H1 (cell line): Measurements from ENCODE around the gene BHLHE23. TPM values are rescaled to one million over a fixed set of nuclear protein-coding genes. Genes with fewer than 3 reads are reported as not detected.

Experiments used
- CTCF ChIA-PET: fragments of 300-600 bp; sonication (Branson Sonifier 250); formaldehyde crosslinking; loops from one replicate; lab custom pipeline; 2021; ENCODE audit not compliant: partially characterized antibody; lab: Charles Lee
- POLR2A ChIA-PET: fragments of 300-600 bp; sonication (Branson Sonifier 250); formaldehyde crosslinking; loops from one replicate; lab custom pipeline; 2021; ENCODE audit warnings: inconsistent platforms; ENCODE audit not compliant: partially characterized antibody; lab: Charles Lee
- DNase-seq, 2 experiments: peaks; one replicate each; pipeline versions ENCODE4 v3.0.0 to v3.0.0-alpha.2; 2010 to 2022; ENCODE audit warnings: low spot score in 2 of 2, low read depth in 1 of 2, mixed read lengths in 1 of 2
- FAIRE-seq: peaks from 2 replicates; lab custom pipeline; 2011; peaks lifted over from hg19 to GRCh38; lab: Jason Lieb, UNC
- H2AFZ ChIP-seq: 2 replicates; pipeline ENCODE4 v1.8.1; 2012; ENCODE audit warnings: low read length, inconsistent platforms
- H2AK5ac ChIP-seq: 2 replicates; pipeline ENCODE4 v1.6.1; 2013; ENCODE audit warnings: low read depth, low read length
- H2BK120ac ChIP-seq: replicated peaks from 2 replicates; pipeline ENCODE3; 2013; ENCODE audit warnings: low read depth, low read length, inconsistent platforms
- H2BK12ac ChIP-seq: 2 replicates; pipeline ENCODE4 v1.6.1; 2013; ENCODE audit warnings: low read depth, low read length
- H2BK15ac ChIP-seq: 2 replicates; pipeline ENCODE4 v1.6.1; 2013; ENCODE audit warnings: low read length
- H2BK20ac ChIP-seq: 2 replicates; pipeline ENCODE4 v1.6.1; 2013; ENCODE audit warnings: low read length
- H2BK5ac ChIP-seq: 2 replicates; pipeline ENCODE4 v1.6.1; 2013; ENCODE audit warnings: low read depth, low read length
- H3K14ac ChIP-seq: 2 replicates; pipeline ENCODE4 v1.6.1; 2013; ENCODE audit warnings: inconsistent platforms; ENCODE audit not compliant: insufficient read length
- H3K18ac ChIP-seq: 2 replicates; pipeline ENCODE4 v1.6.1; 2013; ENCODE audit warnings: low read length; ENCODE audit errors: extremely low read depth
- H3K23ac ChIP-seq: 2 replicates; pipeline ENCODE4 v1.6.1; 2013; ENCODE audit warnings: inconsistent platforms; ENCODE audit not compliant: insufficient read length
- H3K23me2 ChIP-seq: 2 replicates; pipeline ENCODE4 v1.6.1; 2013; ENCODE audit warnings: low read depth, low read length
- H3K27ac ChIP-seq: 2 replicates; pipeline ENCODE4 v1.6.1; 2011; ENCODE audit warnings: low read depth, low read length, inconsistent platforms
- H3K27me3 ChIP-seq, 4 experiments: replicated peaks in 1 of 4; 1 replicate in 1 of 4; 2 replicates in 3 of 4; pipeline versions ENCODE4 v1.6.1 to v1.8.1; 2011 to 2013; ENCODE audit warnings: low read length in 3 of 4, mild to moderate bottlenecking in 3 of 4, inconsistent platforms in 2 of 4, mixed read lengths in 2 of 4, moderate library complexity in 1 of 4; ENCODE audit not compliant: control insufficient read depth in 3 of 4, insufficient read depth in 3 of 4; ENCODE audit errors: extremely low read depth in 1 of 4
- H3K36me3 ChIP-seq, 4 experiments: 2 replicates each; pipeline versions ENCODE4 v1.6.1 to v1.8.1; 2011 to 2013; ENCODE audit warnings: mild to moderate bottlenecking in 4 of 4, low read length in 3 of 4, moderate library complexity in 2 of 4, control low read depth in 1 of 4, inconsistent platforms in 1 of 4; ENCODE audit not compliant: insufficient read depth in 4 of 4, control insufficient read depth in 2 of 4
- H3K4ac ChIP-seq: replicated peaks from 2 replicates; pipeline ENCODE3; 2013; ENCODE audit warnings: low read length, low read depth, mixed read lengths, inconsistent platforms; ENCODE audit not compliant: insufficient read length
- H3K4me1 ChIP-seq, 4 experiments: replicated peaks in 1 of 4; 1 replicate in 1 of 4; 2 replicates in 3 of 4; pipeline versions ENCODE4 v1.6.1 to v1.8.1; 2011 to 2013; ENCODE audit warnings: low read length in 3 of 4, inconsistent platforms in 2 of 4, mixed read lengths in 1 of 4; ENCODE audit not compliant: insufficient read depth in 4 of 4, control insufficient read depth in 3 of 4
- H3K4me2 ChIP-seq, 2 experiments: 2 replicates each; pipeline versions ENCODE4 v1.6.1 to v1.8.1; 2011 to 2013; ENCODE audit warnings: low read depth in 2 of 2, low read length in 2 of 2, control low read depth in 1 of 2, inconsistent platforms in 1 of 2, mild to moderate bottlenecking in 1 of 2; ENCODE audit not compliant: insufficient read depth in 1 of 2
- H3K4me3 ChIP-seq, 4 experiments: fragments of 200-600, 300-600 bp in 1 of 4; sonication (generic), shearing (Covaris generic), sonication (Bioruptor Twin) in 1 of 4; 2 replicates each; pipeline versions ENCODE4 v1.5.1 to v1.8.1; 2011 to 2016; ENCODE audit warnings: low read length in 4 of 4, low read depth in 3 of 4, control low read depth in 2 of 4, inconsistent platforms in 2 of 4, mild to moderate bottlenecking in 2 of 4, mixed read lengths in 1 of 4, moderate library complexity in 1 of 4; ENCODE audit not compliant: insufficient read depth in 2 of 4; ENCODE audit errors: extremely low read depth in 1 of 4
- H3K56ac ChIP-seq: replicated peaks from 2 replicates; pipeline ENCODE3; 2013; ENCODE audit warnings: low read depth, mild to moderate bottlenecking, mixed read lengths, low read length, inconsistent platforms; ENCODE audit not compliant: insufficient read length
- H3K79me1 ChIP-seq: 2 replicates; pipeline ENCODE4 v1.6.1; 2013; ENCODE audit warnings: low read depth, low read length, control low read depth
- H3K79me2 ChIP-seq, 2 experiments: 2 replicates each; pipeline versions ENCODE4 v1.6.1 to v1.8.1; 2012 to 2013; ENCODE audit warnings: low read length in 2 of 2, mild to moderate bottlenecking in 2 of 2, inconsistent platforms in 1 of 2; ENCODE audit not compliant: insufficient read depth in 2 of 2, control insufficient read depth in 1 of 2
- H3K9ac ChIP-seq, 4 experiments: replicated peaks in 1 of 4; 1 replicate in 1 of 4; 2 replicates in 3 of 4; pipeline versions ENCODE4 v1.6.1 to v1.8.1; 2011 to 2013; ENCODE audit warnings: low read depth in 3 of 4, low read length in 3 of 4, control low read depth in 2 of 4, mild to moderate bottlenecking in 2 of 4, moderate library complexity in 2 of 4, inconsistent platforms in 1 of 4; ENCODE audit errors: extremely low read depth in 1 of 4
- H3K9me3 ChIP-seq, 2 experiments: 2 replicates each; pipeline versions ENCODE4 v1.6.1 to v1.8.1; 2012 to 2013; ENCODE audit warnings: mild to moderate bottlenecking in 2 of 2, moderate library complexity in 2 of 2, control low read depth in 1 of 2, inconsistent platforms in 1 of 2, low read depth in 1 of 2, low read length in 1 of 2, mixed read lengths in 1 of 2; ENCODE audit not compliant: insufficient read depth in 2 of 2
- H4K20me1 ChIP-seq, 2 experiments: replicated peaks in 1 of 2; 2 replicates each; pipeline versions ENCODE3 to v1.8.1; 2011 to 2013; ENCODE audit warnings: inconsistent platforms in 2 of 2, low read length in 2 of 2, mild to moderate bottlenecking in 1 of 2; ENCODE audit not compliant: insufficient read depth in 2 of 2, control insufficient read depth in 1 of 2
- H4K5ac ChIP-seq: 2 replicates; pipeline ENCODE4 v1.6.1; 2013; ENCODE audit warnings: low read length, low read depth, mixed read lengths, inconsistent platforms; ENCODE audit not compliant: insufficient read length
- H4K8ac ChIP-seq: 2 replicates; pipeline ENCODE4 v1.8.0; 2013; ENCODE audit warnings: mild to moderate bottlenecking, moderate library complexity, low read length, inconsistent platforms; ENCODE audit not compliant: insufficient read depth; ENCODE audit errors: extremely low read depth
- H4K91ac ChIP-seq: replicated peaks from 2 replicates; pipeline ENCODE3; 2013; ENCODE audit warnings: low read length, mixed read lengths, inconsistent platforms; ENCODE audit not compliant: insufficient read length
- ASH2L ChIP-seq: fragments of 200-600, 300-600 bp; sonication (generic); IDR thresholded peaks from one replicate; pipeline ENCODE4 v1.7.1; 2017; ENCODE audit warnings: low read length
- BACH1 ChIP-seq: IDR thresholded peaks from 2 replicates; pipeline ENCODE4 v1.6.1; 2012; ENCODE audit warnings: low read length, improper control_type of control experiment
- BRCA1 ChIP-seq: IDR thresholded peaks from 2 replicates; pipeline ENCODE4 v1.6.1; 2012; ENCODE audit warnings: low read depth, low read length, improper control_type of control experiment
- CHD1 ChIP-seq: IDR thresholded peaks from 2 replicates; pipeline ENCODE4 v1.6.1; 2012; ENCODE audit warnings: low read depth, low read length, improper control_type of control experiment
- EP300 ChIP-seq, 2 experiments: IDR thresholded peaks; 1 replicate in 1 of 2; 2 replicates in 1 of 2; pipeline ENCODE4 v1.6.1; 2011 to 2012; ENCODE audit warnings: low read depth in 2 of 2, low read length in 2 of 2, mild to moderate bottlenecking in 2 of 2, borderline replicate concordance in 1 of 2, inconsistent platforms in 1 of 2, moderate library complexity in 1 of 2
- GABPA ChIP-seq: IDR thresholded peaks from 2 replicates; pipeline ENCODE4 v1.6.1; 2011; ENCODE audit warnings: mild to moderate bottlenecking, low read length, moderate library complexity, borderline replicate concordance; ENCODE audit not compliant: insufficient read depth
- KDM1A ChIP-seq: fragments of 200-600, 300-600 bp; sonication (generic); IDR thresholded peaks from 2 replicates; pipeline ENCODE4 v1.7.1; 2016; ENCODE audit warnings: mild to moderate bottlenecking, low read length, borderline replicate concordance
- MAFK ChIP-seq: IDR thresholded peaks from 2 replicates; pipeline ENCODE4 v1.6.1; 2012; ENCODE audit warnings: low read depth, mild to moderate bottlenecking, improper control_type of control experiment, low read length
- MAX ChIP-seq: IDR thresholded peaks from 2 replicates; pipeline ENCODE4 v1.6.1; 2012; ENCODE audit warnings: inconsistent platforms
- SIRT6 ChIP-seq: IDR thresholded peaks from one replicate; pipeline ENCODE4 v1.7.1; 2012; ENCODE audit warnings: low read length, inconsistent platforms
- SIX5 ChIP-seq: IDR thresholded peaks from 2 replicates; pipeline ENCODE4 v1.6.1; 2011; ENCODE audit warnings: mild to moderate bottlenecking, low read depth, low read length
- SP1 ChIP-seq: IDR thresholded peaks from 2 replicates; pipeline ENCODE4 v1.6.1; 2011; ENCODE audit warnings: low read depth, low read length
- WGBS, 2 experiments: shearing (Covaris generic) in 1 of 2; methylation state at CpG; one replicate each; pipeline versions ENCODE4 v1.1.6 to v1.1.7; 2013 to 2015; ENCODE audit warnings: low lambda C conversion rate in 2 of 2, mixed read lengths in 2 of 2, inconsistent platforms in 1 of 2, low coverage in 1 of 2, missing lambda C conversion rate in 1 of 2; ENCODE audit not compliant: insufficient replicate concordance in 2 of 2, insufficient coverage in 1 of 2, insufficient read length in 1 of 2; ENCODE audit errors: extremely low coverage in 1 of 2, missing lambda C conversion rate in 1 of 2; 5-methylcytosine and 5-hydroxymethylcytosine counted together
- polyA plus RNA-seq, 7 experiments: library from polyadenylated mRNA; depleted of rRNA in 3 of 7; stranded (reverse) in 5 of 7; unstranded in 2 of 7; fragments of >200 nt in 5 of 7; fragments of 200-250 nt in 2 of 7; gene quantifications; 1 replicate in 5 of 7; 2 replicates in 1 of 7; 4 replicates in 1 of 7; pipeline versions ENCODE4 v1.2.1 to v1.2.3, GENCODE V29; 2011 to 2013; ENCODE audit warnings: missing spikeins in 2 of 7, mixed read lengths in 2 of 7
- total RNA-seq: library from RNA; stranded (reverse); fragmentation: NEBNext Ultra II Directional; extraction: Animal tissue kit (Norgen Biotek cat#: 25700); gene quantifications from 2 replicates; pipeline ENCODE4 v1.2.1, GENCODE V29; 2021

BHLHE23 gene
- total and polyA plus RNA-seq, 2 of the 8 experiments (the other 6 are each of a cell fraction or from before 2014, with no cell fraction given) = 0.47 TPM; not detected in 1

- no peak overlapping the region for H3K23ac ChIP-seq
- no peak overlapping the region for H2BK15ac ChIP-seq
- H3K14ac ChIP-seq = no peak overlapping the region
- no peak overlapping the region for H4K8ac ChIP-seq
- FAIRE-seq = no peak
- H4K5ac ChIP-seq = no peak overlapping the region
- peaks cover 0 to 2% (median 0%) of the 10 kb centered on the region in 4 experiments; a peak in 2 of 7 replicates for H3K4me1 ChIP-seq
- H3K56ac ChIP-seq = no peak overlapping the region
- CTCF ChIA-PET = no interaction called here
- H2AFZ ChIP-seq = no peak overlapping the region
- no peak overlapping the region for H2AK5ac ChIP-seq
- no peak overlapping the region for H3K27ac ChIP-seq
- no peak overlapping the region for H2BK5ac ChIP-seq
- no peaks in the 10 kb centered on the region for H3K36me3 ChIP-seq
- H4K20me1 ChIP-seq = no peaks in the 10 kb centered on the region
- no peaks in the 10 kb centered on the region for H3K23me2 ChIP-seq
- DNase-seq = no peak
- no peak overlapping the region for H3K9ac ChIP-seq
- H3K18ac ChIP-seq = no peak overlapping the region
- H3K4me2 ChIP-seq = no peak overlapping the region
- no peak for TF ChIP-seq BRCA1
- no peak for TF ChIP-seq MAX
- no peak for TF ChIP-seq CHD1
- no peak for TF ChIP-seq SP1
- no peak for TF ChIP-seq MAFK
- no peak for TF ChIP-seq GABPA
- no peak for TF ChIP-seq BACH1
- TF ChIP-seq ASH2L = no peak
- TF ChIP-seq KDM1A = no peak
- TF ChIP-seq SIRT6 = no peak
- TF ChIP-seq EP300 (IDR thresholded peaks at IDR 0.05; ENCODE audit: borderline replicate concordance in 1 of 2, low read depth in 2 of 2, low read length in 2 of 2) = no peak
- TF ChIP-seq SIX5 = no peak
- TF ChIP-seq, all 59 proteins: peak for 0
- 92% methylated on average over 7 of the region's 7 CpGs; no CpG with 5 or more reads in 1 of the 2 experiments for WGBS, 2 experiments
- H3K4me3 ChIP-seq = no peak overlapping the region
- H3K4ac ChIP-seq = no peak overlapping the region
- H2BK20ac ChIP-seq = no peak overlapping the region
- H2BK12ac ChIP-seq = no peak overlapping the region
- H2BK120ac ChIP-seq = no peak overlapping the region
- H4K91ac ChIP-seq = no peak overlapping the region
- no peaks in the 10 kb centered on the region for H3K79me2 ChIP-seq
- H3K79me1 ChIP-seq = no peaks in the 10 kb centered on the region
- H3K9me3 ChIP-seq = no peaks in the 10 kb centered on the region
- POLR2A ChIA-PET = no interaction called here
- H3K27me3 ChIP-seq = no peaks in the 10 kb centered on the region
Observed at GRCh38 chr20:63041776-63042175, 35.0 kb upstream of the BHLHE23 start.
